HEK293 (cell line): ENCODE data around the gene CBX1.

Source experiments
- GLIS1 ChIP-seq: fragments of 450-650 bp; formaldehyde crosslinking; IDR thresholded peaks from 2 replicates; pipeline ENCODE4 v1.5.1; 2016; ENCODE audit warnings: missing biosample characterization, missing genetic modification characterization
- KLF7 ChIP-seq: fragments of 450-650 bp; formaldehyde crosslinking; IDR thresholded peaks from 2 replicates; pipeline ENCODE4 v1.5.1; 2016; ENCODE audit warnings: missing biosample characterization, missing genetic modification characterization, borderline replicate concordance
- MYNN ChIP-seq: fragments of 450-650 bp; formaldehyde crosslinking; IDR thresholded peaks from 2 replicates; pipeline ENCODE4 v1.5.1; 2016; ENCODE audit warnings: missing biosample characterization, missing genetic modification characterization, borderline replicate concordance
- MZF1 ChIP-seq: fragments of 450-650 bp; formaldehyde crosslinking; IDR thresholded peaks from 2 replicates; pipeline ENCODE4 v1.5.1; 2017; ENCODE audit warnings: missing biosample characterization, missing genetic modification characterization, borderline replicate concordance
- ZFP69B ChIP-seq: fragments of 450-650 bp; formaldehyde crosslinking; IDR thresholded peaks from 2 replicates; pipeline ENCODE4 v1.5.1; 2016; ENCODE audit warnings: missing biosample characterization, missing genetic modification characterization
- ZNF10 ChIP-seq: fragments of 450-650 bp; formaldehyde crosslinking; IDR thresholded peaks from 2 replicates; pipeline ENCODE4 v1.5.1; 2017; ENCODE audit warnings: missing biosample characterization, missing genetic modification characterization
- ZNF112 ChIP-seq: fragments of 450-650 bp; formaldehyde crosslinking; IDR thresholded peaks from 2 replicates; pipeline ENCODE4 v1.5.0; 2017; ENCODE audit warnings: missing biosample characterization, missing genetic modification characterization
- ZNF138 ChIP-seq: fragments of 450-650 bp; formaldehyde crosslinking; IDR thresholded peaks from 2 replicates; pipeline ENCODE4 v1.5.1; 2016; ENCODE audit warnings: missing biosample characterization, missing genetic modification characterization, borderline replicate concordance
- ZNF211 ChIP-seq: fragments of 450-650 bp; formaldehyde crosslinking; IDR thresholded peaks from 2 replicates; pipeline ENCODE4 v1.5.1; 2016; ENCODE audit warnings: low read depth, missing biosample characterization, missing genetic modification characterization
- ZNF391 ChIP-seq: fragments of 450-650 bp; formaldehyde crosslinking; IDR thresholded peaks from 2 replicates; pipeline ENCODE4 v1.5.1; 2016; ENCODE audit warnings: low read depth, missing biosample characterization, missing genetic modification characterization, borderline replicate concordance
- ZNF423 ChIP-seq: fragments of 450-650 bp; formaldehyde crosslinking; IDR thresholded peaks from 2 replicates; pipeline ENCODE4 v1.5.1; 2016; ENCODE audit warnings: missing biosample characterization, missing genetic modification characterization
- ZNF433 ChIP-seq: fragments of 450-650 bp; formaldehyde crosslinking; IDR thresholded peaks from 2 replicates; pipeline ENCODE4 v1.5.1; 2016; ENCODE audit warnings: missing biosample characterization, missing genetic modification characterization, low read depth
- ZNF501 ChIP-seq: fragments of 450-650 bp; formaldehyde crosslinking; IDR thresholded peaks from 2 replicates; pipeline ENCODE4 v1.5.1; 2016; ENCODE audit warnings: missing biosample characterization, missing genetic modification characterization
- ZNF555 ChIP-seq: fragments of 450-650 bp; formaldehyde crosslinking; conservative IDR thresholded peaks from 2 replicates; pipeline ENCODE4 v1.5.1; 2017; ENCODE audit warnings: missing biosample characterization, mild to moderate bottlenecking, missing genetic modification characterization, inconsistent platforms
- ZNF585B ChIP-seq: fragments of 450-650 bp; formaldehyde crosslinking; IDR thresholded peaks from 2 replicates; pipeline ENCODE4 v1.5.1; 2016; ENCODE audit warnings: missing biosample characterization, missing genetic modification characterization
- ZNF621 ChIP-seq: fragments of 450-650 bp; formaldehyde crosslinking; IDR thresholded peaks from 2 replicates; pipeline ENCODE4 v1.5.1; 2017; ENCODE audit warnings: missing biosample characterization, missing genetic modification characterization
- ZNF658 ChIP-seq: fragments of 450-650 bp; formaldehyde crosslinking; IDR thresholded peaks from 2 replicates; pipeline ENCODE4; 2016; ENCODE audit warnings: missing biosample characterization, missing genetic modification characterization
- ZNF747 ChIP-seq: fragments of 450-650 bp; formaldehyde crosslinking; IDR thresholded peaks from 2 replicates; pipeline ENCODE4 v1.5.1; 2016; ENCODE audit warnings: missing biosample characterization, missing genetic modification characterization
- TF ChIP-seq, protein P1 (sequence below): fragments of 450-650 bp; formaldehyde crosslinking; IDR thresholded peaks from 2 replicates; pipeline ENCODE4 v1.5.1; 2016; ENCODE audit warnings: missing biosample characterization, missing genetic modification characterization
- TF ChIP-seq, protein P2 (sequence below): fragments of 450-650 bp; formaldehyde crosslinking; conservative IDR thresholded peaks from 2 replicates; pipeline ENCODE4 v1.5.1; 2016; ENCODE audit warnings: low read depth, missing biosample characterization, missing genetic modification characterization
- TF ChIP-seq, protein P3 (sequence below): fragments of 450-650 bp; formaldehyde crosslinking; IDR thresholded peaks from 2 replicates; pipeline ENCODE4; 2016; ENCODE audit warnings: missing biosample characterization, missing genetic modification characterization
- TF ChIP-seq, protein P4 (sequence below): fragments of 450-650 bp; formaldehyde crosslinking; IDR thresholded peaks from 2 replicates; pipeline ENCODE4 v1.5.1; 2016; ENCODE audit warnings: missing biosample characterization, missing genetic modification characterization

Gene CBX1

DNA sequence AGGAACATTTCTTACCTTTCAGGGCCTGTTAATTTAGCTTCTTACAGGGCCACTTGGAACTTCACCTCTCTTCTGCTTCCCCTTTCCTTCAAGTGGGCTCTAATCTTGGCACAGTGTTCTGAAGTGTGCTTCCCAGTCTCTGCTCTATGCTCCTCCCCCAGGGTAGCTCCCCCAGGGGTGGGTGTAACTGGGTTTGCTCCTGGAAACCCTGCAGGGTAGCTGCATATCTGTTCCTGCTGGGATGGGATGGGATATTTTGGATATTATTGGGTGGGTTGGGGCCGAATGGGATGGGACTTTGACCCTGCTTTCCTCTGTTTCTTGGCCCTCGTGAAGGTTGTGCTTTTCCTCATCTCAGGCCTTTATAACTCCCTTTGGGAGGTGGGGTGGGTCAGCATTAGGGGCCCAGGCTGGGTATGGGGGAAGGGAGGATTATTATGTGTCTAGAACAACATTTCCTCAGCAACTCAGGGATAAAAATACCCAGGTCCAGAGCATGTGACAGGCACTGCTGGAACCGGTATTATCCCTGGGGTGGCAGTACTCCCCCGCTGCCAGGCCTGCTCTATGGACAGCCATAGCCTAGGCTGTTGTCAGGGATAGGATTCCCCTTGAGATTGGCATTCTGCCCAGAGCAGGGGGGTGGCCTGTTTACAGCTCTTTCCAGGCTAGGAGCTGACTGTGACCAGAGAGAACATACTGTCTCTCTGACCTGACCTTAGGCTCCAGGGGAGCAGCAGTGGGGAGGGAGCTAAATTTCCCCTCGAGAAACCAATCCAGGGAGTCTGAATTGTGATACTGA, 48.1 kb downstream of the CBX1 start (continued):
- TF ChIP-seq GLIS1 (tag by site-specific recombination) (peak; percentile 99), ZNF138 (tag by site-specific recombination) (no peak), ZNF621 (tag by site-specific recombination) (no peak), ZNF555 (tag by site-specific recombination) (no peak), ZNF211 (tag by site-specific recombination) (no peak), ZNF501 (tag by site-specific recombination) (no peak), ZNF658 (no peak), ZNF10 (tag by site-specific recombination) (no peak), ZNF433 (tag by site-specific recombination) (no peak), ZNF747 (tag by site-specific recombination) (no peak), MYNN (tag by site-specific recombination) (no peak), KLF7 (no peak), ZNF112 (tag by site-specific recombination) (no peak), ZFP69B (tag by site-specific recombination) (0 out of 2 replicates have a peak, but pooled peaks have one; percentile 22), ZNF585B (tag by site-specific recombination) (no peak), ZNF391 (tag by site-specific recombination) (no peak), ZNF423 (peak; percentile 70), MZF1 (tag by site-specific recombination) (0 out of 2 replicates have a peak, but pooled peaks have one; percentile 19)
- TF ChIP-seq, protein P1, sequence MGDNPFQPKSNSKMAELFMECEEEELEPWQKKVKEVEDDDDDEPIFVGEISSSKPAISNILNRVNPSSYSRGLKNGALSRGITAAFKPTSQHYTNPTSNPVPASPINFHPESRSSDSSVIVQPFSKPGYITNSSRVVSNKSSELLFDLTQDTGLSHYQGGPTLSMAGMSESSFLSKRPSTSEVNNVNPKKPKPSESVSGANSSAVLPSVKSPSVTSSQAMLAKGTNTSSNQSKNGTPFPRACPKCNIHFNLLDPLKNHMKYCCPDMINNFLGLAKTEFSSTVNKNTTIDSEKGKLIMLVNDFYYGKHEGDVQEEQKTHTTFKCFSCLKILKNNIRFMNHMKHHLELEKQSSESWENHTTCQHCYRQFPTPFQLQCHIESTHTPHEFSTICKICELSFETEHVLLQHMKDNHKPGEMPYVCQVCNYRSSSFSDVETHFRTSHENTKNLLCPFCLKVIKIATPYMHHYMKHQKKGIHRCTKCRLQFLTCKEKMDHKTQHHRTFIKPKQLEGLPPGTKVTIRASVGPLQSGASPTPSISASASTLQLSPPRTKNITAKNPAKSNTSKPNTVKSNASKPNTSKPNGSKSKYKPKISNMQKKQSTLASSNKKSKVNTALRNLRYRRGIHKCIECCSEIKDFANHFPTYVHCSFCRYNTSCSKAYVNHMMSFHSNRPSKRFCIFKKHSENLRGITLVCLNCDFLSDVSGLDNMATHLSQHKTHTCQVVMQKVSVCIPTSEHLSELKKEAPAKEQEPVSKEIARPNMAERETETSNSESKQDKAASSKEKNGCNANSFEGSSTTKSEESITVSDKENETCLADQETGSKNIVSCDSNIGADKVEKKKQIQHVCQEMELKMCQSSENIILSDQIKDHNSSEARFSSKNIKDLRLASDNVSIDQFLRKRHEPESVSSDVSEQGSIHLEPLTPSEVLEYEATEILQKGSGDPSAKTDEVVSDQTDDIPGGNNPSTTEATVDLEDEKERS = no peak
- TF ChIP-seq, protein P2, sequence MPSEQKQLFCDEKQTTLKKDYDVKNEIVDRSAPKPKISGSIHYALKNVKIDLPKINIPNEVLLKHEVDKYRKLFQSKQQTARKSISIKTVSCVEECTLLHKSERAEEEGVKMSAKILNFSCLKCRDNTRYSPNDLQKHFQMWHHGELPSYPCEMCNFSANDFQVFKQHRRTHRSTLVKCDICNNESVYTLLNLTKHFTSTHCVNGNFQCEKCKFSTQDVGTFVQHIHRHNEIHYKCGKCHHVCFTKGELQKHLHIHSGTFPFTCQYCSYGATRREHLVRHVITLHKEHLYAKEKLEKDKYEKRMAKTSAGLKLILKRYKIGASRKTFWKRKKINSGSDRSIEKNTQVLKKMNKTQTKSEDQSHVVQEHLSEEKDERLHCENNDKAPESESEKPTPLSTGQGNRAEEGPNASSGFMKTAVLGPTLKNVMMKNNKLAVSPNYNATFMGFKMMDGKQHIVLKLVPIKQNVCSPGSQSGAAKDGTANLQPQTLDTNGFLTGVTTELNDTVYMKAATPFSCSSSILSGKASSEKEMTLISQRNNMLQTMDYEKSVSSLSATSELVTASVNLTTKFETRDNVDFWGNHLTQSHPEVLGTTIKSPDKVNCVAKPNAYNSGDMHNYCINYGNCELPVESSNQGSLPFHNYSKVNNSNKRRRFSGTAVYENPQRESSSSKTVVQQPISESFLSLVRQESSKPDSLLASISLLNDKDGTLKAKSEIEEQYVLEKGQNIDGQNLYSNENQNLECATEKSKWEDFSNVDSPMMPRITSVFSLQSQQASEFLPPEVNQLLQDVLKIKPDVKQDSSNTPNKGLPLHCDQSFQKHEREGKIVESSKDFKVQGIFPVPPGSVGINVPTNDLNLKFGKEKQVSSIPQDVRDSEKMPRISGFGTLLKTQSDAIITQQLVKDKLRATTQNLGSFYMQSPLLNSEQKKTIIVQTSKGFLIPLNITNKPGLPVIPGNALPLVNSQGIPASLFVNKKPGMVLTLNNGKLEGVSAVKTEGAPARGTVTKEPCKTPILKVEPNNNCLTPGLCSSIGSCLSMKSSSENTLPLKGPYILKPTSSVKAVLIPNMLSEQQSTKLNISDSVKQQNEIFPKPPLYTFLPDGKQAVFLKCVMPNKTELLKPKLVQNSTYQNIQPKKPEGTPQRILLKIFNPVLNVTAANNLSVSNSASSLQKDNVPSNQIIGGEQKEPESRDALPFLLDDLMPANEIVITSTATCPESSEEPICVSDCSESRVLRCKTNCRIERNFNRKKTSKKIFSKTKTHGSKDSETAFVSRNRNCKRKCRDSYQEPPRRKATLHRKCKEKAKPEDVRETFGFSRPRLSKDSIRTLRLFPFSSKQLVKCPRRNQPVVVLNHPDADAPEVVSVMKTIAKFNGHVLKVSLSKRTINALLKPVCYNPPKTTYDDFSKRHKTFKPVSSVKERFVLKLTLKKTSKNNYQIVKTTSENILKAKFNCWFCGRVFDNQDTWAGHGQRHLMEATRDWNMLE (tag by site-specific recombination) = no peak
- TF ChIP-seq, protein P3, sequence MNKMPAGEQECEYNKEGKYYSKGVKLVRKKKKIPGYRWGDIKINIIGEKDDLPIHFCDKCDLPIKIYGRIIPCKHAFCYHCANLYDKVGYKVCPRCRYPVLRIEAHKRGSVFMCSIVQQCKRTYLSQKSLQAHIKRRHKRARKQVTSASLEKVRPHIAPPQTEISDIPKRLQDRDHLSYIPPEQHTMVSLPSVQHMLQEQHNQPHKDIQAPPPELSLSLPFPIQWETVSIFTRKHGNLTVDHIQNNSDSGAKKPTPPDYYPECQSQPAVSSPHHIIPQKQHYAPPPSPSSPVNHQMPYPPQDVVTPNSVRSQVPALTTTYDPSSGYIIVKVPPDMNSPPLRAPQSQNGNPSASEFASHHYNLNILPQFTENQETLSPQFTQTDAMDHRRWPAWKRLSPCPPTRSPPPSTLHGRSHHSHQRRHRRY (tag by site-specific recombination) = no peak
- TF ChIP-seq, protein P4, sequence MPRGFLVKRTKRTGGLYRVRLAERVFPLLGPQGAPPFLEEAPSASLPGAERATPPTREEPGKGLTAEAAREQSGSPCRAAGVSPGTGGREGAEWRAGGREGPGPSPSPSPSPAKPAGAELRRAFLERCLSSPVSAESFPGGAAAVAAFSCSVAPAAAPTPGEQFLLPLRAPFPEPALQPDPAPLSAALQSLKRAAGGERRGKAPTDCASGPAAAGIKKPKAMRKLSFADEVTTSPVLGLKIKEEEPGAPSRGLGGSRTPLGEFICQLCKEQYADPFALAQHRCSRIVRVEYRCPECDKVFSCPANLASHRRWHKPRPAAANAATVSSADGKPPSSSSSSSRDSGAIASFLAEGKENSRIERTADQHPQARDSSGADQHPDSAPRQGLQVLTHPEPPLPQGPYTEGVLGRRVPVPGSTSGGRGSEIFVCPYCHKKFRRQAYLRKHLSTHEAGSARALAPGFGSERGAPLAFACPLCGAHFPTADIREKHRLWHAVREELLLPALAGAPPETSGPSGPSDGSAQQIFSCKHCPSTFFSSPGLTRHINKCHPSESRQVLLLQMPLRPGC (tag by site-specific recombination) = no peak
